Fibroblast of villous mesenchyme (primary cell): Measurements from ENCODE around the gene MAPK10. TPM values are rescaled to one million over a fixed set of nuclear protein-coding genes. Genes with fewer than 3 reads are reported as not detected.
A peak's percentile ranks its signal among the peaks of the same experiment; 100 is the strongest.

Experiments used
- DNase-seq: peaks from one replicate; pipeline ENCODE4 v3.0.0-alpha.2; 2010; ENCODE audit warnings: low read depth
- H3K4me3 ChIP-seq: 2 replicates; pipeline ENCODE4 v1.5.1; 2011; ENCODE audit warnings: low read depth, mild to moderate bottlenecking, low read length
- total RNA-seq: library from RNA; depleted of rRNA; stranded (reverse); fragments of >200 nt; gene quantifications from 2 replicates; pipeline ENCODE4 v1.2.3, GENCODE V29; 2012
- TF ChIP-seq, protein P1 (sequence below): IDR thresholded peaks from 2 replicates; pipeline ENCODE4 v1.5.1; 2012; ENCODE audit warnings: low read depth, mild to moderate bottlenecking, low read length; ENCODE audit not compliant: insufficient read depth

The MAPK10 gene
- total RNA-seq, 1 donor: 12.1 TPM

DNA sequence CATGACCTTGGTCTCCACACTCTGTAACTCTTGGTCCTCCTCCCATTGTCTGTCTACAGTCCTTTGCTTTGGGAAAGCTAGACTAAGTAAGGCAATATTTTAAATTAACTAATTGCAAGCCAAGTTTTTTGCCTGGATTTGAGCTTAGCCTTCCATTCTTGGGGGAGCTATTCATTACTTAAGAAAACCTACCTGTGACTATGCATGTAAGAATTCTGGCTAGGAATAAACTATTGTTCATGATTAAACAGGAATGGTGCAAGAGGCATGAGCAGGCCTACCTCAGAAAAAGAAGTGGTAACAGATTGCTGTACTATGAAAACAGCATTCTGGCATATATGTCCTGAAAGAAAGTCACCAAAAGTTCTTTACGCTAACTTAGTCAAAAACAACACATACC is 309.4 kb downstream of the MAPK10 start:
- no peak overlapping the region for H3K4me3 ChIP-seq
- TF ChIP-seq, protein P1, sequence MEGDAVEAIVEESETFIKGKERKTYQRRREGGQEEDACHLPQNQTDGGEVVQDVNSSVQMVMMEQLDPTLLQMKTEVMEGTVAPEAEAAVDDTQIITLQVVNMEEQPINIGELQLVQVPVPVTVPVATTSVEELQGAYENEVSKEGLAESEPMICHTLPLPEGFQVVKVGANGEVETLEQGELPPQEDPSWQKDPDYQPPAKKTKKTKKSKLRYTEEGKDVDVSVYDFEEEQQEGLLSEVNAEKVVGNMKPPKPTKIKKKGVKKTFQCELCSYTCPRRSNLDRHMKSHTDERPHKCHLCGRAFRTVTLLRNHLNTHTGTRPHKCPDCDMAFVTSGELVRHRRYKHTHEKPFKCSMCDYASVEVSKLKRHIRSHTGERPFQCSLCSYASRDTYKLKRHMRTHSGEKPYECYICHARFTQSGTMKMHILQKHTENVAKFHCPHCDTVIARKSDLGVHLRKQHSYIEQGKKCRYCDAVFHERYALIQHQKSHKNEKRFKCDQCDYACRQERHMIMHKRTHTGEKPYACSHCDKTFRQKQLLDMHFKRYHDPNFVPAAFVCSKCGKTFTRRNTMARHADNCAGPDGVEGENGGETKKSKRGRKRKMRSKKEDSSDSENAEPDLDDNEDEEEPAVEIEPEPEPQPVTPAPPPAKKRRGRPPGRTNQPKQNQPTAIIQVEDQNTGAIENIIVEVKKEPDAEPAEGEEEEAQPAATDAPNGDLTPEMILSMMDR: no peak
- DNase-seq: no peak

- TF ChIP-seq, protein P1: no peak
- DNase-seq: peak; percentile 18
- H3K4me3 ChIP-seq: no peak overlapping the region
These were observed 311.4 kb downstream of the MAPK10 start for GRCh38 chr4:86048426-86048825.

- no peak overlapping the region for H3K4me3 ChIP-seq
- TF ChIP-seq, protein P1: no peak
- no peak for DNase-seq
These were observed 315.3 kb downstream of the MAPK10 start for GRCh38 chr4:86044593-86044985.

GRCh38 chr4:86043755-86044592 is 315.9 kb downstream of the MAPK10 start:
- no peak overlapping the region for H3K4me3 ChIP-seq
- DNase-seq: peak; percentile 65
- TF ChIP-seq, protein P1: peak; percentile 63

GRCh38 chr4:86038037-86038436 is 321.8 kb downstream of the MAPK10 start:
- DNase-seq: no peak
- no peak overlapping the region for H3K4me3 ChIP-seq
- TF ChIP-seq, protein P1: no peak

DNA sequence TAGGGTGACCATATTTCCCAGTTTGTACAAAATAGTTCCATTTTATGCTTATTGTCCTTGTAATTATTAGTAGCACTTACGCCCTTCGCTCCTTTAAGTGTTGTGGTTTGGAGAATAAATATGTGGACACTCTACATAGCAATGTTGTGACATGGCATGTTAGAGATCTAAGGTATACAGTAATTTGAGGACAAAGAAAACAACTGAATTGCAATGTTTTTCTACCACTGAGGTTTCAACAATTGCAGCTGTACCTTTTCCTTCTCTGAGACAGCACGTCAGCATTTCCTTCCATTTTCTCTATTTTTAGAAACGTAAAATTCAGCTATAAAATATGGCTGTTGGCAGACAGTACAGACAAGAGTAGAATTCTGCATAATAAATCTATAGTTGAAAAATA is 323.1 kb downstream of the MAPK10 start:
- TF ChIP-seq, protein P1: no peak
- H3K4me3 ChIP-seq: no peak overlapping the region
- peak; percentile 41 for DNase-seq
